Esophagus muscularis mucosa (tissue), 4 donors: ENCODE measurements around the gene COX4I1. TPM values are rescaled to one million over a fixed set of nuclear protein-coding genes. Genes with fewer than 3 reads are reported as not detected.

Experiments
- DNase-seq: peaks from one replicate; pipeline ENCODE4 v3.0.0-alpha.2; 2017; ENCODE audit errors: extremely low spot score
- H3K27ac ChIP-seq, 4 donors: fragments of 200-600 bp; sonication (generic); replicated peaks in 1 of 4; 1 replicate in 3 of 4; 2 replicates in 1 of 4; pipeline ENCODE4 v1.5.1; 2016 to 2019; ENCODE audit warnings: mild to moderate bottlenecking in 1 of 4
- H3K27me3 ChIP-seq, 4 donors: fragments of 200-600 bp; sonication (generic); one replicate each; pipeline versions ENCODE4 v1.5.1 to v1.6.0; 2016 to 2019
- H3K36me3 ChIP-seq, 4 donors: fragments of 200-600 bp; sonication (generic); one replicate each; pipeline ENCODE4 v1.5.1; 2016 to 2019
- H3K4me1 ChIP-seq, 4 donors: fragments of 200-600 bp; sonication (generic); one replicate each; pipeline ENCODE4 v1.5.1; 2016 to 2019
- H3K4me3 ChIP-seq, 4 donors: fragments of 200-600 bp; sonication (generic); 1 replicate in 2 of 4; 2 replicates in 2 of 4; pipeline ENCODE4 v1.5.1; 2016 to 2019; ENCODE audit warnings: mild to moderate bottlenecking in 4 of 4, moderate library complexity in 1 of 4
- H3K9me3 ChIP-seq, 4 donors: fragments of 200-600 bp; sonication (generic); 1 replicate in 3 of 4; 2 replicates in 1 of 4; pipeline ENCODE4 v1.5.1; 2016 to 2019
- EP300 ChIP-seq: sonication (generic); formaldehyde crosslinking; IDR thresholded peaks from one replicate; pipeline ENCODE4 v1.6.1; 2017; ENCODE audit warnings: antibody characterized with exemption
- POLR2A ChIP-seq: fragments of 450-650 bp; IDR thresholded peaks from one replicate; pipeline ENCODE4 v1.6.1; 2017; ENCODE audit warnings: antibody characterized with exemption, moderate library complexity, mild to moderate bottlenecking, low read depth
- POLR2AphosphoS5 ChIP-seq, 2 donors: sonication (generic); formaldehyde crosslinking; IDR thresholded peaks; one replicate each; pipeline ENCODE4 v1.6.1; 2017; ENCODE audit warnings: antibody characterized with exemption in 2 of 2
- WGBS: methylation state at CpG from one replicate; pipeline ENCODE4 v1.1.5; 2018; 5-methylcytosine and 5-hydroxymethylcytosine counted together
- intact Hi-C: fragments of 100-400 bp; cut with DNase I; formaldehyde crosslinking; loops from one replicate; pipeline ENCODE4 v1.15.1; 2023
- small RNA-seq, 3 donors: library from RNA; depleted of rRNA; stranded (forward); fragments of <200 nt; gene quantifications; one replicate each; pipeline ENCODE3, GENCODE V24; 2016
- total RNA-seq, 4 donors: library from RNA; depleted of rRNA; stranded (reverse); fragments of >200 nt; gene quantifications; one replicate each; pipeline versions ENCODE4 v1.1.0 to v1.2.1, GENCODE V29; 2016
- TF ChIP-seq, protein P1 (sequence below), 3 experiments: fragments of 200-600 bp in 2 of 3; fragments of 450-650 bp in 1 of 3; sonication (generic) in 2 of 3; IDR thresholded peaks; one replicate each; pipeline ENCODE4 v1.5.1; 2017 to 2019; ENCODE audit warnings: antibody characterized with exemption in 3 of 3, mild to moderate bottlenecking in 2 of 3, moderate library complexity in 1 of 3

COX4I1 gene
- total RNA-seq, 4 donors from 2014 or later: 555 to 640 (median 575) TPM

DNA sequence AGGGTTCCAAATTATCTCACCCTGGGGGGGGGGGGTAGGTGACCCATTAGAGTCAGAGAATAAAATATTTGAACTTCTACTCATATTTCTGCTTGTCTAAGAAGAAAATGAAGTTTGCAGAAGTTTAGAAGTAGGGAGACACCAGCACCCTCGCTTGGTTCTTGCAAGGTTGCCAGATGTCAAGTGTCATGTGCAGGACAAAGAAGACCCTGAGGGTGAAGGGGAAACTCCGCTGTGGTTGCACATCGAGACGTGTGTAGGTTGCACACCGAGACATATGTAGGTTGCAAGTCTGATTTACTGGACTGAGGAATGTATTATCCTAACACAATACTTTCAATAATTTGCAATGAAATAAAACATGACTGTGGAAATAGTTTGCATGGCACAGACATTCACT lies 57.1 kb downstream of the COX4I1 start:
- 69% methylated on average over 5 of the region's 5 CpGs for WGBS
- Histone ChIP-seq H3K4me3 (no peak overlapping the region), H3K27me3 (no peaks in the 10 kb centered on the region), H3K36me3 (no peaks in the 10 kb centered on the region), H3K27ac (no peak overlapping the region), H3K4me1 (no peaks in the 10 kb centered on the region), H3K9me3 (no peaks in the 10 kb centered on the region)
- intact Hi-C loops: no loop called here
- TF ChIP-seq, protein P1, sequence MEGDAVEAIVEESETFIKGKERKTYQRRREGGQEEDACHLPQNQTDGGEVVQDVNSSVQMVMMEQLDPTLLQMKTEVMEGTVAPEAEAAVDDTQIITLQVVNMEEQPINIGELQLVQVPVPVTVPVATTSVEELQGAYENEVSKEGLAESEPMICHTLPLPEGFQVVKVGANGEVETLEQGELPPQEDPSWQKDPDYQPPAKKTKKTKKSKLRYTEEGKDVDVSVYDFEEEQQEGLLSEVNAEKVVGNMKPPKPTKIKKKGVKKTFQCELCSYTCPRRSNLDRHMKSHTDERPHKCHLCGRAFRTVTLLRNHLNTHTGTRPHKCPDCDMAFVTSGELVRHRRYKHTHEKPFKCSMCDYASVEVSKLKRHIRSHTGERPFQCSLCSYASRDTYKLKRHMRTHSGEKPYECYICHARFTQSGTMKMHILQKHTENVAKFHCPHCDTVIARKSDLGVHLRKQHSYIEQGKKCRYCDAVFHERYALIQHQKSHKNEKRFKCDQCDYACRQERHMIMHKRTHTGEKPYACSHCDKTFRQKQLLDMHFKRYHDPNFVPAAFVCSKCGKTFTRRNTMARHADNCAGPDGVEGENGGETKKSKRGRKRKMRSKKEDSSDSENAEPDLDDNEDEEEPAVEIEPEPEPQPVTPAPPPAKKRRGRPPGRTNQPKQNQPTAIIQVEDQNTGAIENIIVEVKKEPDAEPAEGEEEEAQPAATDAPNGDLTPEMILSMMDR (IDR thresholded peaks at IDR 0.05): no peak
- TF ChIP-seq POLR2AphosphoS5 (IDR thresholded peaks at IDR 0.05) (no peak), POLR2A (no peak), EP300 (no peak)
- DNase-seq: no peak

Small RNA genes within 50 kb of the gene (small RNA-seq; reads per million reads assigned to genes)
- gene RNU1-103P: 0 reads per million in 3 donors

Other genes starting within 250 kb of the COX4I1 start
- gene GSE1, start 186.4 kb upstream of the COX4I1 start, total RNA-seq: 10 to 100 TPM; 45.4 to 79.4 (median 49.5) TPM
- gene GINS2, start 110.7 kb upstream of the COX4I1 start, total RNA-seq: under 1 TPM in 2 of 4 donors, not detected in 2; 0.17 to 0.84 TPM
- gene C16orf74, start 48.6 kb upstream of the COX4I1 start, total RNA-seq: 1 to 10 TPM in 1 of 4 donors, under 1 TPM in 2, not detected in 1; 0.83 to 2.4 (median 0.83) TPM
- gene EMC8, start 151 bp upstream of the COX4I1 start, total RNA-seq: 10 to 100 TPM; 26.0 to 41.3 (median 27.6) TPM
- 10 to 100 TPM in 2 of 4 donors, 1 to 10 TPM in 2; 5.1 to 12.9 (median 10.4) TPM for gene IRF8, start 99.5 kb downstream of the COX4I1 start, total RNA-seq